Prostate gland (tissue), 2 donors: ENCODE measurements around the gene DNAJC17. TPM values are rescaled to one million over a fixed set of nuclear protein-coding genes. Genes with fewer than 3 reads are reported as not detected.
A peak's percentile ranks its signal among the peaks of the same experiment; 100 is the strongest.

Source experiments
- DNase-seq: peaks from one replicate; pipeline ENCODE4 v3.0.0-alpha.2; 2019; ENCODE audit warnings: low spot score
- H3K27ac ChIP-seq, 2 donors: fragments of 200-600 bp; sonication (generic); 2 replicates each; pipeline ENCODE4 v1.5.1; 2017 to 2019
- H3K27me3 ChIP-seq: fragments of 200-600 bp; sonication (generic); replicated peaks from 2 replicates; pipeline ENCODE4 v1.5.1; 2019; ENCODE audit not compliant: insufficient read depth
- H3K36me3 ChIP-seq, 2 donors: fragments of 200-600 bp; sonication (generic); 1 replicate in 1 of 2; 2 replicates in 1 of 2; pipeline versions ENCODE4 v1.5.1 to v1.8.1; 2017 to 2019
- H3K4me1 ChIP-seq: fragments of 200-600 bp; sonication (generic); replicated peaks from 2 replicates; pipeline ENCODE4 v1.5.1; 2019
- H3K4me3 ChIP-seq, 2 donors: fragments of 200-600 bp; sonication (generic); 2 replicates each; pipeline ENCODE4 v1.5.1; 2017 to 2019
- H3K9me3 ChIP-seq: fragments of 200-600 bp; sonication (generic); 2 replicates; pipeline ENCODE4 v1.5.1; 2017
- CTCF ChIP-seq, 4 experiments: fragments of 200-600 bp in 2 of 4; fragments of 450-650 bp in 2 of 4; sonication (generic) in 2 of 4; IDR thresholded peaks; 1 replicate in 3 of 4; 2 replicates in 1 of 4; pipeline ENCODE4 v1.5.1; 2016 to 2019; ENCODE audit warnings: antibody characterized with exemption in 4 of 4, mild to moderate bottlenecking in 2 of 4, moderate library complexity in 2 of 4
- POLR2A ChIP-seq: fragments of 450-650 bp; IDR thresholded peaks from one replicate; pipeline ENCODE4 v1.6.1; 2016; ENCODE audit warnings: antibody characterized with exemption, mild to moderate bottlenecking
- POLR2AphosphoS5 ChIP-seq: sonication (generic); formaldehyde crosslinking; IDR thresholded peaks from one replicate; pipeline ENCODE4 v1.6.1; 2017; ENCODE audit warnings: antibody characterized with exemption
- WGBS: methylation state at CpG from one replicate; pipeline ENCODE4 v1.1.5; 2018; 5-methylcytosine and 5-hydroxymethylcytosine counted together
- intact Hi-C: fragments of 100-400 bp; cut with DNase I; formaldehyde crosslinking; loops from one replicate; pipeline ENCODE4 v1.14.2; 2022
- total RNA-seq, 2 donors: library from RNA; depleted of rRNA; stranded (reverse); fragments of >200 nt; gene quantifications; one replicate each; pipeline ENCODE4 v1.1.0, GENCODE V29; 2016

DNAJC17 gene
- 10 to 100 TPM; 29.2 to 29.6 TPM for total RNA-seq

GRCh38 chr15:40807028-40807887 lies at the start of gene DNAJC17, which contains the start of gene ZFYVE19:
TSS of gene DNAJC17 (minus strand) at chr15:40807473. CDS start at chr15:40807446, 27 bp downstream.
TSS of gene ZFYVE19 (plus strand) at chr15:40807089. CDS start at chr15:40807590, 501 bp downstream.
- Histone ChIP-seq H3K9me3 (no peaks in the 10 kb centered on the region), H3K36me3 (no peaks in the 10 kb centered on the region), H3K27ac (peak within 1 kb of the TSS; percentile 94 to 98), H3K27me3 (no peaks in the 10 kb centered on the region), H3K4me3 (peak within 1 kb of the TSS; percentile 78 to 91), H3K4me1 (peaks cover 3% of the 10 kb centered on the region)
- intact Hi-C loops: no loop called here
- TF ChIP-seq POLR2A: peak; percentile 57
- peak; percentile 95 for TF ChIP-seq POLR2AphosphoS5
- peak in 1 of 4 experiments; percentile 39 for TF ChIP-seq CTCF (IDR thresholded peaks at IDR 0.05)
- whole genome bisulfite sequencing: under 1% methylated on average over 61 of the region's 64 CpGs
- peak; percentile 99 for DNase-seq

DNA sequence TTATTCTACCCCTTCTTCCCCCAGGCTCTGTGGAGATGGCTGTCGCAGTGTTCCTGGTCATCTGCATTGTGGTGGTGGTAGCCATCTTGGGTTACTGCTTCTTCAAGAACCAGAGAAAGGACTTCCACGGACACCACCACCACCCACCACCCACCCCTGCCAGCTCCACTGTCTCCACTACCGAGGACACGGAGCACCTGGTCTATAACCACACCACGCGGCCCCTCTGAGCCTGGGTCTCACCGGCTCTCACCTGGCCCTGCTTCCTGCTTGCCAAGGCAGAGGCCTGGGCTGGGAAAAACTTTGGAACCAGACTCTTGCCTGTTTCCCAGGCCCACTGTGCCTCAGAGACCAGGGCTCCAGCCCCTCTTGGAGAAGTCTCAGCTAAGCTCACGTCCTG lies 49.5 kb upstream of the DNAJC17 start:
- peaks cover 14% of the 10 kb centered on the region for H3K4me1 ChIP-seq
- intact Hi-C loops: loop anchor here (5.0 kb wide), 1 partner anchor 36 kb away; the partner anchor contains the start of gene VPS18
- DNase-seq: no peak
- no peak overlapping the region for H3K4me3 ChIP-seq
- H3K27me3 ChIP-seq: no peaks in the 10 kb centered on the region
- H3K36me3 ChIP-seq: peaks cover 0 to 7% of the 10 kb centered on the region in 2 donors
- no peaks in the 10 kb centered on the region for H3K9me3 ChIP-seq
- TF ChIP-seq CTCF (IDR thresholded peaks at IDR 0.05): no peak
- TF ChIP-seq POLR2A: no peak
- no peak for TF ChIP-seq POLR2AphosphoS5
- peak overlapping the region; percentile 85 to 88 for H3K27ac ChIP-seq
- 56% methylated on average over 7 of the region's 8 CpGs for WGBS

- peak overlapping the region; percentile 85 to 88 for H3K27ac ChIP-seq
- no peaks in the 10 kb centered on the region for H3K9me3 ChIP-seq
- no peak for DNase-seq
- TF ChIP-seq CTCF (IDR thresholded peaks at IDR 0.05) (no peak), POLR2A (no peak), POLR2AphosphoS5 (no peak)
- 75% methylated on average over 13 of the region's 13 CpGs for WGBS
- H3K27me3 ChIP-seq: no peaks in the 10 kb centered on the region
- peaks cover 0 to 7% of the 10 kb centered on the region in 2 donors for H3K36me3 ChIP-seq
- no peak overlapping the region for H3K4me3 ChIP-seq
- intact Hi-C loops: loop anchor here (5.0 kb wide), 1 partner anchor 37 kb away; the partner anchor contains the start of gene VPS18
- peaks cover 14% of the 10 kb centered on the region for H3K4me1 ChIP-seq
These were observed 48.5 kb upstream of the DNAJC17 start for GRCh38 chr15:40855706-40856234.

DNA sequence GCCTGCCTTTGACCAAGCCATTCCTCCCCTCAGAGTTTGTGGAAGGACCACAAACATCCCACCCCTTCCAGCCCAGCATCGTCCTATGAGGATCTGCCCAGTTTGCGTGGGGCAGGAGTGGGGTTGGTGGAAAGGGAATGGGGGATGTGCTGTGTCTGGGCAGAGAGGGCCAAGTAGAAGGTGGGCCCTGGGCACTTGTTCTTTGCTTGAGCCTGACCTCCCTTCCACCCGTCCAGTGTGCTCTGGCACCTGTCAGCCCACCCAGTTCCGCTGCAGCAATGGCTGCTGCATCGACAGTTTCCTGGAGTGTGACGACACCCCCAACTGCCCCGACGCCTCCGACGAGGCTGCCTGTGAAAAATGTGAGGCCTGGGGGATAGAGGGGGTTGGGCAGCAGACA lies 46.9 kb upstream of the DNAJC17 start:
- no peak overlapping the region for H3K4me3 ChIP-seq
- H3K9me3 ChIP-seq: no peaks in the 10 kb centered on the region
- peak overlapping the region in 1 of 2 donors; percentile 61 for H3K27ac ChIP-seq
- TF ChIP-seq POLR2A (no peak), CTCF (IDR thresholded peaks at IDR 0.05) (no peak), POLR2AphosphoS5 (no peak)
- H3K4me1 ChIP-seq: peaks cover 14% of the 10 kb centered on the region
- H3K36me3 ChIP-seq: peaks cover 0 to 7% of the 10 kb centered on the region in 2 donors
- H3K27me3 ChIP-seq: no peaks in the 10 kb centered on the region
- no peak for DNase-seq
- intact Hi-C loops: no loop called here
- WGBS: 68% methylated on average over 9 of the region's 10 CpGs
